Ureter (tissue), 1 donor: ENCODE data around the gene ARR3. TPM values are rescaled to one million over a fixed set of nuclear protein-coding genes. Genes with fewer than 3 reads are reported as not detected.
"Not testable (repeated sequence)": the region's sequence is repeated elsewhere in the genome, so short reads cannot be mapped to it uniquely, and the experiment has no call there.

Experiments used
- DNase-seq: peaks from one replicate; pipeline ENCODE4 v3.0.0-alpha.2; 2020; ENCODE audit warnings: low spot score
- total RNA-seq: library from RNA; stranded (reverse); gene quantifications from one replicate; pipeline ENCODE4 v1.2.4, GENCODE V29; 2023
- donor health status: DM: yes; HTN: yes; CAD: no.

Gene ARR3
- total RNA-seq, 1 donor from 2014 or later, result not detected

DNA sequence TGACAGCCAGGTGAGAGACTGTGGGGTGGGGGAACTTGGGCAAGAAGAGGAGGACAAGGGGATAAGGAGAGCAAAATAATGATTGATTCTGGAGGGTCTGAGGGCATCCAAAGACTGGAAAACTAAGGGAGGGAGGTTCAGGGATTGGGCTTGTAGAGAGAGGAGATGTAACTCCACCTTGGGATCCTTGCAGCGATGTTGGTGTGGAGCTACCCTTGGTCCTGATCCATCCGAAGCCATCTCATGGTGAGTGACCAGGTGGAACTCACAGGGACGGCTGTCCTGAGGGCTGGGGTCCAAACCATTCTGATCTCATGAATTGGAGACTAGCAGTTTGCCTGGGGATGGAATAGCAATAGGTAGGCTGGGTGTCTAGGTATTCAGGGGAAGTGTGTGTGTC, 12.4 kb downstream of the ARR3 start:
- no peak for DNase-seq

DNA sequence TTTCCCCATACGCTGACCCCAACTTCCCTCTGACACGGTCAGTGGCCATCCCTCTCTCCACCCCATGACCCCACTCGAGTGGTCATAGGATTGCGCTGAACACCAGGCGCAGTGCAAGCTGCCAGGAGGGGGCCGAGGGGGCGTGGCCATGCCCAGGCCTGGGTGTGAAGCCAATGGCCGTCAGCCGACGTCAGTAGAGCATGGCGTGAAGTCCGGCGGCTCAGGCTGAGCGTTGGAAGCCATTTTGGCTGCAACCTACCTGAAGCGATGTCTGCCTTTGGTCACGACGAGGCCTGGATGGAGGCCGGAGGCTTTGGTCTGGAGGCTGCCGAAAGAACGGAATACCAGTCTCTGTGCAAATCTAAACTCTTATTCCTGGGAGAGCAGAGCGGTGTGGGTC, 13.8 kb downstream of the ARR3 start, which contains the start of gene RAB41:
RAB41 (plus strand) TSS at position 222 of the 400 bp plus-strand sequence; CDS start at position 268, 46 bp downstream.
- no peak for DNase-seq

DNA sequence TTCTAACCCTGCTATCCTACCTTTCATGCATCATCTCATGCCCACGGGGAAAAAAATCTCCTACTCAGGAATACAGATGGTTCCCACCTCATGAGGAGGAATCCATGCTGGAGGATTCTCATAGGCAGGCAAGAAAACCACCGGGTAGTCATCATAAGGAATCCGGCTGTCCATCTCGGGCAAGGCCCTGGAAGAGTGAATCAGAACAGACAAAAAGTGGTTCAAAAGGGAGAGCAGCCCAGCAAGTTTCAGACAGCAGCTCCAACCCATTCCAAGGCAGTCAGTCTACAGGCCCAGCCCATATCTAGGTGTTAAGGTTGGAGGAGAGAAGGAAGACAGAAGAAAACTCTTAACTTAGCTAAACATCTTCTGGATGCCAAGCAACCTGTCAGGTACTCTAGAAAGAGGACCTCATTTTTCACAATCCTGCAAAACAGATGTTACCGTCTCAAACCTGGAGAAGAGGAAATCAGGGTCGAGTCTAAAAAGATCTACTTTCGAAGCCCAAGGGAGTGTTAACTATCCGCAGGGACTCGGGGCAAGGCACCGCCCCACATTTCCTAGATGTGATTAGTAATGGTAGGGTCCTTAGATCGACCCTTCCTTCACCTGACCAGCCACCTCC, 21.1 kb downstream of the ARR3 start:
- no peak for DNase-seq

DNA sequence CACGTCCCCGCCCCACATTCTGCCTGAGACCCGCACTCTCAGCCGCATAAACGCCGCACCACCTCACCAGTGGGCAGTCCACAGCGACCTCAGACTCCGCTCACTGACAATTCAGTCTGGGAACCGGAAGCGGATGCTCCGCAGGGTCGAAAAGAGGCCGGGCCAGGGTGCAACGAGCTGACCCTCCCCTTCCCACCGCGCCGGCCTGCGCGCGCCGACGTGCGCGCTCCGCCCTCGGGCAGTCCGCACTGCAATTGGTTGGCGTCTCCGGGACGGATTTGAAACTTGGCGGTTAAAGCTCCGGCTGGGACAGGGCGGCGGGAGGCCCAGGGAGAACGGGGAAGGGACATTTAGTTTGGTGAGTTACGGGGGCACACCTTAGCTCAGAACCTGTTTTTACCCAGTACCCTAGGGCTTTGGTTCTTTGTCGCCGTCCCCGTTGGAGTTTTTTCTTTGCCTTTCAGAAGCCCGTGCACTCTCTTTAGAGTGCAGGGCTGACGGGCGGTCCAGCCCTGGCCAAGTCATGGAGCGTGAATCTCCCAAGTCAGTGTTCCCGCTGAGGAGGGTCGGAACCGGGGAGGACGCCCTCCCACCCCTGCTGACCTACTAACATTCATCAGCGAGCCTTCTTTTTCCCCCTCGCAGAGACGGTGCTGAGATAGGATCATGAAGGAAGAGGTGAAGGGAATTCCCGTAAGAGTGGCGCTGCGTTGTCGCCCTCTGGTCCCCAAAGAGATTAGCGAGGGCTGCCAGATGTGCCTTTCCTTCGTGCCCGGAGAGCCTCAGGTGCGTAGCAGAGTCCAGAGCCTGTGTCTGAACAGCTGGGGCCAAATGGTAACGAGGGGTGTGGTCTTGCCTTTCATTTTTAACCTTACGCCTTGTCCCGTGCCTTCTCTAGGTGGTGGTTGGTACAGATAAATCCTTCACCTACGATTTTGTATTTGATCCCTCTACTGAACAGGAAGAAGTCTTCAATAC, 21.9 kb downstream of the ARR3 start, which contains the start of the genes KIF4A and PDZD11:
KIF4A (plus strand) TSS at position 312 of the 978 bp plus-strand sequence; CDS start at position 667, 355 bp downstream.
PDZD11 (minus strand) TSS at position 135 of the 978 bp plus-strand sequence. CDS start 586 bp downstream, outside the sequence.
- DNase-seq, result peak; percentile 82

DNA sequence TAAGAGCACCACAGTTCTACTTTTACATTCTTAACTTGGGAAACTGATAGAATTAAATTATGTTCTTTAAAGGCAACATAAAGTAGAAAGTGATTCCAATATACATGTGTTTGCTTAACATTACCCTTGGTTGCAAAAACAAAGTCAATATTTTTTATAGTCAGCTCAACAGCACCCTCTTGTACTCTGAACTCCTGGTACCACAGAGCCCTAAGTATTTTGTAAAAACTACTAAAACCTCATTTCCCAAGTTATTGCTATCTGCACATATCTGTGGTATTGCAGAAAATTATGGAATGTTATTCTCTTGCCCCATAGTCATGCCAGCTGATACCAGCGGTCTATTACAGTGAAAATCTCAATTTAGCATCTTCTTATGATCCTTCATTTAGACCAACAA, 24.7 kb downstream of the ARR3 start:
- DNase-seq, result no peak

GRCh38 chrX:70293621-70294020, 25.5 kb downstream of the ARR3 start:
- no peak for DNase-seq

DNA sequence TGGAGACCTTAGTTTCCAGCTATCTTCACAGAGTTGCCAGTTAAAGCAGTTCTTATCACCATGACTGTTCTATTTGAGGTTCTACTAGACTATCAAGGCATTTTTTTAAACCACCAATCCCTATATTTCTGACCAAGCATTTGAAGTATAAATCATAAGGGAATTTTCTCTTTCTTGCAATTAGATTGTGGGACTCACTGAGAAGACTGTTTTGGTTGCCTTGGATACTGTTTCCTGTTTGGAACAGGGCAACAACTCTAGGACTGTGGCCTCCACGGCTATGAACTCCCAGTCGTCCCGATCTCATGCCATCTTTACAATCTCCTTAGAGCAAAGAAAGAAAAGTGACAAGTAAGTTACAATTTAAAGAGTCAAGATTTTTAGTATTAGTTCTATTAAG, 33.6 kb downstream of the ARR3 start:
- DNase-seq, result no peak

- DNase-seq, result no peak
Measured at GRCh38 chrX:70313503-70313902, 45.4 kb downstream of the ARR3 start.

- DNase-seq, result no peak
Measured at GRCh38 chrX:70322784-70323183, 54.6 kb downstream of the ARR3 start.

- DNase-seq, result not testable (repeated sequence)
Measured at GRCh38 chrX:70323628-70324027, 55.5 kb downstream of the ARR3 start.

GRCh38 chrX:70324326-70324725, 56.2 kb downstream of the ARR3 start:
- DNase-seq, result no peak

- no peak for DNase-seq
Measured at GRCh38 chrX:70331161-70331560, 63.0 kb downstream of the ARR3 start.

Other genes with a start within 250 kb of the ARR3 start
- gene AWAT2, start 218.4 kb upstream of the ARR3 start, total RNA-seq, result not detected
- gene OTUD6A, start 205.9 kb upstream of the ARR3 start, total RNA-seq, result not detected
- gene IGBP1, start 134.9 kb upstream of the ARR3 start, total RNA-seq, result 43.4 TPM
- gene DGAT2L6, start 90.9 kb upstream of the ARR3 start, total RNA-seq, result not detected
- not detected for gene AWAT1, start 33.7 kb upstream of the ARR3 start, total RNA-seq
- gene P2RY4, start 8.1 kb upstream of the ARR3 start, total RNA-seq, result 1.7 TPM
- not detected for gene RAB41, start 13.8 kb downstream of the ARR3 start, total RNA-seq
- gene PDZD11, start 21.6 kb downstream of the ARR3 start, total RNA-seq, result 40.4 TPM
- gene KIF4A, start 21.8 kb downstream of the ARR3 start, total RNA-seq, result 1.0 TPM
- 1.5 TPM for gene GDPD2, start 155.0 kb downstream of the ARR3 start, total RNA-seq
- 34.2 TPM for gene DLG3, start 176.5 kb downstream of the ARR3 start, total RNA-seq